Prostate gland (tissue), 2 donors: ENCODE measurements around the gene OR52M1. TPM values are rescaled to one million over a fixed set of nuclear protein-coding genes. Genes with fewer than 3 reads are reported as not detected.

Experiments
- total RNA-seq, 2 donors: library from RNA; depleted of rRNA; stranded (reverse); fragments of >200 nt; gene quantifications; one replicate each; pipeline ENCODE4 v1.1.0, GENCODE V29; 2016

OR52M1 gene
- total RNA-seq, 2 donors from 2014 or later = not detected

Other genes with a start within 250 kb of the OR52M1 start
- not detected for gene OR52B4, start 176.8 kb upstream of the OR52M1 start, total RNA-seq
- gene TRIM21, start 151.5 kb upstream of the OR52M1 start, total RNA-seq = 10 to 100 TPM; 11.5 to 17.0 TPM
- gene OR52K2, start 95.9 kb upstream of the OR52M1 start, total RNA-seq = not detected
- not detected for gene OR52K1, start 62.5 kb upstream of the OR52M1 start, total RNA-seq
- gene OR52I2, start 36.6 kb downstream of the OR52M1 start, total RNA-seq = not detected
- gene OR52I1, start 48.8 kb downstream of the OR52M1 start, total RNA-seq = not detected
- gene TRIM68, start 63.0 kb downstream of the OR52M1 start, total RNA-seq = 10 to 100 TPM; 29.1 to 36.3 TPM
- gene OR51D1, start 92.3 kb downstream of the OR52M1 start, total RNA-seq = not detected
- gene OR51E1, start 98.8 kb downstream of the OR52M1 start, total RNA-seq = 10 to 100 TPM in 1 of 2 donors, 1 to 10 TPM in 1; 4.4 to 36.0 TPM
- 100 to 1,000 TPM in 1 of 2 donors, 10 to 100 TPM in 1; 10.6 to 100 TPM for gene OR51E2, start 152.7 kb downstream of the OR52M1 start, total RNA-seq
- gene MMP26, start 159.6 kb downstream of the OR52M1 start, total RNA-seq = under 1 TPM in 1 of 2 donors, not detected in 1; 0.32 TPM
- gene OR51F1, start 224.7 kb downstream of the OR52M1 start, total RNA-seq = not detected